Measurements from ENCODE around the gene CLDN5.

GRCh38 chr22:19569276-19569640 is 45.0 kb upstream of the CLDN5 start:
- TF ChIP-seq CREB1 (IDR thresholded peaks at IDR 0.05) (no peak), TEAD4 (IDR thresholded peaks at IDR 0.05; ENCODE audit: low read depth, low read length) (no peak), NRF1 (IDR thresholded peaks at IDR 0.05; ENCODE audit: low read depth, low read length) (no peak), CTCF (IDR thresholded peaks at IDR 0.05; ENCODE audit: control extremely low read depth in 1 of 3, insufficient read depth in 1 of 3, low read depth in 1 of 3, low read length in 3 of 3) (no peak), USF2 (IDR thresholded peaks at IDR 0.05; ENCODE audit: low read length) (no peak), TAF7 (optimal IDR thresholded peaks at IDR 0.05; ENCODE audit: borderline replicate concordance, low read depth, low read length) (no peak), POU5F1 (IDR thresholded peaks at IDR 0.05; ENCODE audit: low read depth, low read length) (no peak), HDAC2 (IDR thresholded peaks at IDR 0.05; ENCODE audit: borderline replicate concordance in 1 of 2, low read depth in 2 of 2, low read length in 2 of 2) (no peak), RNF2 (IDR thresholded peaks at IDR 0.05; ENCODE audit: borderline replicate concordance, low read depth, low read length, missing control alignments, poor library complexity, severe bottlenecking) (no peak), NANOG (IDR thresholded peaks at IDR 0.05; ENCODE audit: insufficient read depth, low read depth, low read length, poor library complexity, severe bottlenecking) (no peak), POLR2AphosphoS5 (IDR thresholded peaks at IDR 0.05; ENCODE audit: low read depth, low read length) (no peak), GABPA (IDR thresholded peaks at IDR 0.05; ENCODE audit: borderline replicate concordance, insufficient read depth, low read length) (no peak), MAX (IDR thresholded peaks at IDR 0.05) (no peak), POLR2A (IDR thresholded peaks at IDR 0.05; ENCODE audit: control extremely low read depth in 1 of 2, low read depth in 2 of 2, low read length in 2 of 2) (no peak)

Measured in H1 (cell line).